Hepatocyte (in vitro differentiated cells): Measurements from ENCODE around the gene GMPS. TPM values are rescaled to one million over a fixed set of nuclear protein-coding genes. Genes with fewer than 3 reads are reported as not detected.

ENCODE experiments used
- DNase-seq: peaks from one replicate; pipeline ENCODE4 v3.0.0-alpha.2; 2016; ENCODE audit warnings: low spot score
- H2AFZ ChIP-seq: fragments of 200-600 bp; sonication (generic); 2 replicates; pipeline ENCODE4 v1.6.0; 2016; ENCODE audit warnings: antibody characterized with exemption, mild to moderate bottlenecking
- H3K27ac ChIP-seq: fragments of 200-600 bp; sonication (generic); 2 replicates; pipeline ENCODE4 v1.5.1; 2016; ENCODE audit warnings: mild to moderate bottlenecking
- H3K27me3 ChIP-seq: fragments of 200-600 bp; sonication (generic); 2 replicates; pipeline ENCODE4 v1.6.1; 2016
- H3K36me3 ChIP-seq: fragments of 200-600 bp; sonication (generic); replicated peaks from 2 replicates; pipeline ENCODE4 v1.5.1; 2016; ENCODE audit warnings: low read depth; ENCODE audit not compliant: insufficient read depth
- H3K4me1 ChIP-seq: fragments of 200-600 bp; sonication (generic); 2 replicates; pipeline ENCODE4 v1.5.1; 2016; ENCODE audit warnings: mild to moderate bottlenecking, moderate library complexity; ENCODE audit not compliant: insufficient read depth
- H3K4me2 ChIP-seq: fragments of 200-600 bp; sonication (generic); 2 replicates; pipeline ENCODE4 v1.6.0; 2016
- H3K4me3 ChIP-seq: fragments of 200-600 bp; sonication (generic); 2 replicates; pipeline ENCODE4 v1.5.1; 2016; ENCODE audit warnings: mild to moderate bottlenecking
- H3K79me2 ChIP-seq: fragments of 200-600 bp; sonication (generic); 2 replicates; pipeline ENCODE4 v1.6.0; 2017; ENCODE audit warnings: mild to moderate bottlenecking
- H3K9me2 ChIP-seq: fragments of 200-600 bp; sonication (generic); replicated peaks from 2 replicates; pipeline ENCODE4 v1.6.0; 2017; ENCODE audit warnings: mild to moderate bottlenecking; ENCODE audit not compliant: insufficient read depth
- H3K9me3 ChIP-seq: fragments of 200-600 bp; sonication (generic); 2 replicates; pipeline ENCODE4 v1.5.1; 2016; ENCODE audit warnings: low read depth, mild to moderate bottlenecking
- H4K20me1 ChIP-seq: fragments of 200-600 bp; sonication (generic); 2 replicates; pipeline ENCODE4 v1.6.0; 2016; ENCODE audit warnings: mild to moderate bottlenecking; ENCODE audit not compliant: insufficient read depth, poor library complexity, severe bottlenecking
- EZH2 ChIP-seq: fragments of 200-600 bp; sonication (generic); IDR thresholded peaks from 2 replicates; pipeline ENCODE4 v1.6.1; 2016; ENCODE audit warnings: antibody characterized with exemption, mild to moderate bottlenecking, borderline replicate concordance
- EZH2phosphoT487 ChIP-seq: fragments of 200-600 bp; sonication (generic); IDR thresholded peaks from one replicate; pipeline ENCODE4 v1.6.1; 2018; ENCODE audit warnings: antibody characterized with exemption, mild to moderate bottlenecking, low read depth, moderate library complexity; ENCODE audit not compliant: unreplicated experiment, severe bottlenecking
- WGBS: methylation state at CpG from one replicate; pipeline ENCODE4 v1.1.6; 2016; ENCODE audit warnings: low lambda C conversion rate; ENCODE audit errors: missing lambda C conversion rate; 5-methylcytosine and 5-hydroxymethylcytosine counted together
- polyA plus RNA-seq: library from polyadenylated mRNA; unstranded; fragments of >200 nt; fragmentation: Nextera tagmentation; extraction: Ambion mirVana; gene quantifications from 2 replicates; pipeline ENCODE4 v1.2.1, GENCODE V29; 2016
- total RNA-seq: library from RNA; depleted of rRNA; stranded (reverse); fragments of >200 nt; gene quantifications from 2 replicates; pipeline ENCODE4 v1.2.3, GENCODE V29; 2014
- TF ChIP-seq, protein P1 (sequence below): fragments of 200-600 bp; sonication (generic); IDR thresholded peaks from 2 replicates; pipeline ENCODE4 v1.5.1; 2016; ENCODE audit warnings: antibody characterized with exemption, mild to moderate bottlenecking; ENCODE audit not compliant: poor library complexity

Gene GMPS
- total and polyA plus RNA-seq, 2 experiments from 2014 or later: 41.5 to 51.5 TPM

DNA sequence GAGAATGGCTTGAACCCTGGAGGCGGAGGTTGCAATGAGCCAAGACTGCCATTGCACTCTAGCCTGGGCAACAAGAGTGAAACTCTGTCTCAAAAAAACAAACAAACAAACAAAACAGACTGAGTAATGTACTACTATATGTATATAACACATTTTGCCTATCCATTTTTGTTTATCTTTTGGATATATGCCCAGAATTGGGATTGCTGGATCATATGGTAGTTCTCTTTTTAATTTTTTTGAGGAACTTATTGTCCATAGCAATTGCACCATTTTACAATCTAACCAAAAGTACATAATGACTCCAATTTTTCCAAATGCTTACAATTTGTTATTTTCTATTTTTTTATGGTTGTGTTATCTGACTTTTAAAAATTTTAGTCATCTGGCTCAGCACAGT is 47.3 kb downstream of the GMPS start:
- no peak for DNase-seq

DNA sequence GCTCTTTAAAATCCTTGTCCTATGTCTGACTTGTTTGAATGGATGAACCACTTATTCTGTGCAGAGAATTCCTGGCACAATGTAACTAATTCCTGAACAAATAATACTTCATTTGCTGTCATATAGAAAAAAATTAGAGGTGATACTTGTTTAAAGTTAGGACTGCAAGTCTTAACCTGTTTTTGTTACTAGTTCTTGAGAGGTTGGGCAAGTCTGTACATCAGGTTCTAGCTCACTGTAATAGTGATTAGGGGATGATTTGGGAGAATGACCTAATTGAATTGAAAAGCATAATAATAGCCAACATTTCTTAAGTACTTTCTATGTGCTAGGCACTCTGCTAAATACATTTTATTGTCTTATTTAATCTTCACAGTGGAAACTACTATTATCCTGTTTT is 49.3 kb downstream of the GMPS start:
- Histone ChIP-seq H3K4me3 (no peak overlapping the region), H3K27ac (no peak overlapping the region), H3K4me1 (no peaks in the 10 kb centered on the region), H3K9me2 (no peaks in the 10 kb centered on the region), H3K79me2 (no peaks in the 10 kb centered on the region), H3K4me2 (no peak overlapping the region), H3K27me3 (no peaks in the 10 kb centered on the region), H3K36me3 (no peaks in the 10 kb centered on the region), H3K9me3 (no peaks in the 10 kb centered on the region), H4K20me1 (no peaks in the 10 kb centered on the region), H2AFZ (no peak overlapping the region)
- DNase-seq: no peak
- TF ChIP-seq EZH2 (no peak), EZH2phosphoT487 (no peak)
- TF ChIP-seq, protein P1, sequence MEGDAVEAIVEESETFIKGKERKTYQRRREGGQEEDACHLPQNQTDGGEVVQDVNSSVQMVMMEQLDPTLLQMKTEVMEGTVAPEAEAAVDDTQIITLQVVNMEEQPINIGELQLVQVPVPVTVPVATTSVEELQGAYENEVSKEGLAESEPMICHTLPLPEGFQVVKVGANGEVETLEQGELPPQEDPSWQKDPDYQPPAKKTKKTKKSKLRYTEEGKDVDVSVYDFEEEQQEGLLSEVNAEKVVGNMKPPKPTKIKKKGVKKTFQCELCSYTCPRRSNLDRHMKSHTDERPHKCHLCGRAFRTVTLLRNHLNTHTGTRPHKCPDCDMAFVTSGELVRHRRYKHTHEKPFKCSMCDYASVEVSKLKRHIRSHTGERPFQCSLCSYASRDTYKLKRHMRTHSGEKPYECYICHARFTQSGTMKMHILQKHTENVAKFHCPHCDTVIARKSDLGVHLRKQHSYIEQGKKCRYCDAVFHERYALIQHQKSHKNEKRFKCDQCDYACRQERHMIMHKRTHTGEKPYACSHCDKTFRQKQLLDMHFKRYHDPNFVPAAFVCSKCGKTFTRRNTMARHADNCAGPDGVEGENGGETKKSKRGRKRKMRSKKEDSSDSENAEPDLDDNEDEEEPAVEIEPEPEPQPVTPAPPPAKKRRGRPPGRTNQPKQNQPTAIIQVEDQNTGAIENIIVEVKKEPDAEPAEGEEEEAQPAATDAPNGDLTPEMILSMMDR: no peak

More for the DNA sequence above, 47.3 kb downstream of the GMPS start:
- Histone ChIP-seq H3K9me2 (no peaks in the 10 kb centered on the region), H3K36me3 (no peaks in the 10 kb centered on the region), H3K9me3 (no peaks in the 10 kb centered on the region), H3K79me2 (no peaks in the 10 kb centered on the region), H3K4me3 (no peak overlapping the region), H2AFZ (no peak overlapping the region), H4K20me1 (no peaks in the 10 kb centered on the region), H3K27me3 (no peaks in the 10 kb centered on the region), H3K27ac (no peak overlapping the region), H3K4me2 (no peak overlapping the region), H3K4me1 (no peaks in the 10 kb centered on the region)
- no peak for TF ChIP-seq EZH2
- TF ChIP-seq, protein P1: no peak
- no peak for TF ChIP-seq EZH2phosphoT487
- 100% methylated on average over 1 of the region's 1 CpG for WGBS

DNA sequence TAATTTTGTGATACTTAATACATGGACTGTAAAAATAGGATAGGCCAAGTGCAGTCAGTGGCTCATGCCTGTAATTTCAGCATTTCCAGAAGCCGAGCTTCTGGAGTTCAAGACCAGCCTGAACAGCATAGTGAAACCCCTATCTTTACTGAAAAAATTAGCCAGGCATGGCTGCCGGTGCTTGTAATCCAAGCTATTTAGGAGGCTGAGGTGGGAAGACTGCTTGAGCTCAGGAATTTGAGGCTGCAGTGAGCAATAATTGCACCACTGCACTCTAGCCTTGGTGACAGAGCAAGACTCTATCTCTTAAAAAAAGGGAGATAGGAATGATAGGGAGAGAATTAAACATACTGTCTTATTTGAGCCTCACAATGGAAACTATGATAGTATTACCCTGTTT is 51.0 kb downstream of the GMPS start:
- Histone ChIP-seq H3K4me1 (no peaks in the 10 kb centered on the region), H3K9me2 (no peaks in the 10 kb centered on the region), H4K20me1 (no peaks in the 10 kb centered on the region), H3K36me3 (no peaks in the 10 kb centered on the region), H2AFZ (no peak overlapping the region), H3K79me2 (no peaks in the 10 kb centered on the region), H3K27me3 (no peaks in the 10 kb centered on the region), H3K4me2 (no peak overlapping the region), H3K27ac (no peak overlapping the region), H3K4me3 (no peak overlapping the region), H3K9me3 (no peaks in the 10 kb centered on the region)
- no peak for DNase-seq
- WGBS: 78% methylated on average over 2 of the region's 2 CpGs
- TF ChIP-seq EZH2phosphoT487 (no peak), EZH2 (no peak)
- TF ChIP-seq, protein P1: no peak

DNA sequence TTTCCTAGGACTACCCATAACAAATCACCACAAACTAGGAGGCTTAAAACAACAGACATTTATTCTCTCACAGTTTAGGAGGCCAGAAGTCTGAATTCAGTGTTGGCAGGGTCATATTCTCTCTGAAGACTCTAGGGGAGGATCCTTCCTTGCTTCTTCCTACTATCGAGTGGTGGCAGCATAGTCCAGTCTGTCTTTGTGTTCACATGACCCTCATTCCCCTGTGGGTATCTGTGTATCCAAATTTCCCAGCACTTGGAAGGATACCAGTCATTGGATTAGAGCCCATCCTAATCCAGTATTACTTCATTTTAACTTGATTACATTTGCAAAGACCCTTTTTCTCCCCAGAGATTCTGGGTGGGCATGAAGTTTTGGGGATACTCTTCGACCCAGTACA is 63.8 kb downstream of the GMPS start:
- DNase-seq: no peak
- H3K27ac ChIP-seq: no peak overlapping the region
- no peaks in the 10 kb centered on the region for H3K9me2 ChIP-seq
- no peak overlapping the region for H3K4me2 ChIP-seq
- no peaks in the 10 kb centered on the region for H3K79me2 ChIP-seq
- H2AFZ ChIP-seq: no peak overlapping the region
- WGBS: 87% methylated on average over 2 of the region's 2 CpGs
- H3K4me3 ChIP-seq: no peak overlapping the region
- H3K4me1 ChIP-seq: no peaks in the 10 kb centered on the region
- no peaks in the 10 kb centered on the region for H3K9me3 ChIP-seq
- TF ChIP-seq, protein P1: no peak
- TF ChIP-seq EZH2phosphoT487: no peak
- no peaks in the 10 kb centered on the region for H3K27me3 ChIP-seq
- no peaks in the 10 kb centered on the region for H3K36me3 ChIP-seq
- H4K20me1 ChIP-seq: no peaks in the 10 kb centered on the region
